GM04503 (cell line): ENCODE measurements around the gene CDK5.
"Not testable (repeated sequence)": the region's sequence is repeated elsewhere in the genome, so short reads cannot be mapped to it uniquely, and the experiment has no call there.

Experiments
- DNase-seq: peaks from one replicate; pipeline ENCODE4 v3.0.0-alpha.2; 2012; ENCODE audit warnings: low read depth

The CDK5 gene

GRCh38 chr7:151033864-151034249, 23.8 kb downstream of the CDK5 start:
- no peak for DNase-seq

GRCh38 chr7:151032936-151033863, 24.5 kb downstream of the CDK5 start:
- DNase-seq, result no peak

GRCh38 chr7:151031011-151031410, 26.7 kb downstream of the CDK5 start:
- DNase-seq, result no peak

- DNase-seq, result no peak
These were observed 28.7 kb downstream of the CDK5 start for GRCh38 chr7:151028948-151029501.

GRCh38 chr7:151028131-151028947, 29.4 kb downstream of the CDK5 start, which contains the start of gene ABCB8:
ABCB8 (plus strand) TSS chr7:151028450; CDS start chr7:151028516, 66 bp downstream.
- DNase-seq, result peak; percentile 95

GRCh38 chr7:151027728-151028130, 30.0 kb downstream of the CDK5 start:
- DNase-seq, result not testable (repeated sequence)

- not testable (repeated sequence) for DNase-seq
These were observed 30.6 kb downstream of the CDK5 start for GRCh38 chr7:151026771-151027727.

- DNase-seq, result no peak
These were observed 31.6 kb downstream of the CDK5 start for GRCh38 chr7:151025924-151026671.

GRCh38 chr7:151024435-151025056, 33.2 kb downstream of the CDK5 start, which contains the start of gene ATG9B:
ATG9B (minus strand) TSS chr7:151024494; CDS start chr7:151024423, 71 bp downstream.
- no peak for DNase-seq

- no peak for DNase-seq
These were observed 34.5 kb downstream of the CDK5 start for GRCh38 chr7:151023232-151023631.

GRCh38 chr7:151020231-151020630, 37.5 kb downstream of the CDK5 start:
- no peak for DNase-seq

- no peak for DNase-seq
These were observed 38.6 kb downstream of the CDK5 start for GRCh38 chr7:151019130-151019447.

- DNase-seq, result no peak
These were observed 39.1 kb downstream of the CDK5 start for GRCh38 chr7:151018421-151019129.

GRCh38 chr7:151017953-151018420, 39.7 kb downstream of the CDK5 start:
- no peak for DNase-seq

- no peak for DNase-seq
These were observed 40.2 kb downstream of the CDK5 start for GRCh38 chr7:151017370-151017952.

GRCh38 chr7:151016942-151017341, 40.8 kb downstream of the CDK5 start:
- DNase-seq, result no peak

GRCh38 chr7:151016505-151016904, 41.2 kb downstream of the CDK5 start:
- DNase-seq, result no peak

GRCh38 chr7:151015967-151016366, 41.7 kb downstream of the CDK5 start:
- DNase-seq, result no peak

GRCh38 chr7:151014950-151015349, 42.7 kb downstream of the CDK5 start:
- DNase-seq, result no peak
